Mucosa of descending colon (tissue), 3 donors: ENCODE measurements around the gene COL4A6. TPM values are rescaled to one million over a fixed set of nuclear protein-coding genes. Genes with fewer than 3 reads are reported as not detected.

Experiments used
- ATAC-seq: fragments of 200-7000 bp; cut with Tn5 transposase; one replicate; pipeline ENCODE4 v1.9.1; 2020; ENCODE audit warnings: mild to moderate bottlenecking, moderate library complexity
- DNase-seq, 3 donors: peaks; one replicate each; pipeline ENCODE4 v3.0.0-alpha.2; 2020
- H3K36me3 ChIP-seq: fragments of 200-600 bp; one replicate; pipeline ENCODE4 v1.8.0; 2021; ENCODE audit warnings: low read depth, mild to moderate bottlenecking
- H3K4me1 ChIP-seq: fragments of 200-600 bp; one replicate; pipeline ENCODE4 v1.8.0; 2021; ENCODE audit warnings: low read depth, mild to moderate bottlenecking
- H3K4me3 ChIP-seq: fragments of 200-600 bp; one replicate; pipeline ENCODE4 v1.8.0; 2021; ENCODE audit warnings: mild to moderate bottlenecking
- H3K9me3 ChIP-seq: fragments of 200-600 bp; one replicate; pipeline ENCODE4 v1.8.0; 2021; ENCODE audit warnings: mild to moderate bottlenecking
- intact Hi-C, 2 donors: fragments of 100-400 bp; cut with DNase I in 1 of 2; cut with micrococcal nuclease in 1 of 2; formaldehyde crosslinking; loops; one replicate each; pipeline versions ENCODE4 v1.11.0 to v1.11.1; 2022; cut with DNase I, micrococcal nuclease
- total RNA-seq, 3 donors: library from RNA; stranded (reverse); fragmentation: NEBNext Ultra II Directional in 2 of 3; extraction: Animal tissue kit (Norgen Biotek cat#: 25700) in 2 of 3; gene quantifications; one replicate each; pipeline versions ENCODE4 v1.2.1 to v1.2.4, GENCODE V29; 2021 to 2023
- TF ChIP-seq, protein P1 (sequence below): fragments of 200-600 bp; IDR thresholded peaks from one replicate; pipeline ENCODE4 v1.8.0; 2022; ENCODE audit warnings: antibody characterized with exemption, mild to moderate bottlenecking
- donor health status: DM: no; HTN: no; CAD: no; lungs with moderate emphysema.
- donor health status: DM: no; HTN: no; CAD: no.
- donor health status: DM: no; HTN: yes; CAD: no.

COL4A6 gene
- total RNA-seq, 3 donors from 2014 or later = 0.35 to 0.81 (median 0.77) TPM

DNA sequence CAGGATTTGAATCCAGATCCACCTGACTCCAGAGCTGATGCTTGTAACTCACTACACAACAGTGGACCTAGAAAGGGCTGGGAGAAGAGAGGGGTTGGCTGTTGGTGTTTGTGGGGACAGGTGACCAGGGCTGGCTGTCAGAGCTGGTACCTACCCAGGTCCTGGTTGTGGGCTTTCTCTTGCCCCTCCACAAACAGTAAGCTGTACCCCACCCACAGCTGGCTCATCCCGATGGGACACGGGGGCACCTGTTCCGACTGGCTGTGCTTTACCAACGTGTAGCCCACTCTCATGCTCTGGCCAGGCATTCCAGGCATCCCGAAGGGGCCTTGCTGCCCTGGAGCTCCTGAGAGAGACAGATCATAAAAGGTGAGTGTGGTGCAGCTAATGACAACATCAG is 277.9 kb downstream of the COL4A6 start:
- no peak overlapping the region for H3K4me3 ChIP-seq
- no peak for DNase-seq
- H3K9me3 ChIP-seq = no peaks in the 10 kb centered on the region
- no peak for ATAC-seq
- TF ChIP-seq, protein P1, sequence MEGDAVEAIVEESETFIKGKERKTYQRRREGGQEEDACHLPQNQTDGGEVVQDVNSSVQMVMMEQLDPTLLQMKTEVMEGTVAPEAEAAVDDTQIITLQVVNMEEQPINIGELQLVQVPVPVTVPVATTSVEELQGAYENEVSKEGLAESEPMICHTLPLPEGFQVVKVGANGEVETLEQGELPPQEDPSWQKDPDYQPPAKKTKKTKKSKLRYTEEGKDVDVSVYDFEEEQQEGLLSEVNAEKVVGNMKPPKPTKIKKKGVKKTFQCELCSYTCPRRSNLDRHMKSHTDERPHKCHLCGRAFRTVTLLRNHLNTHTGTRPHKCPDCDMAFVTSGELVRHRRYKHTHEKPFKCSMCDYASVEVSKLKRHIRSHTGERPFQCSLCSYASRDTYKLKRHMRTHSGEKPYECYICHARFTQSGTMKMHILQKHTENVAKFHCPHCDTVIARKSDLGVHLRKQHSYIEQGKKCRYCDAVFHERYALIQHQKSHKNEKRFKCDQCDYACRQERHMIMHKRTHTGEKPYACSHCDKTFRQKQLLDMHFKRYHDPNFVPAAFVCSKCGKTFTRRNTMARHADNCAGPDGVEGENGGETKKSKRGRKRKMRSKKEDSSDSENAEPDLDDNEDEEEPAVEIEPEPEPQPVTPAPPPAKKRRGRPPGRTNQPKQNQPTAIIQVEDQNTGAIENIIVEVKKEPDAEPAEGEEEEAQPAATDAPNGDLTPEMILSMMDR = no peak
- no peaks in the 10 kb centered on the region for H3K4me1 ChIP-seq
- intact Hi-C loops = no loop called here
- no peaks in the 10 kb centered on the region for H3K36me3 ChIP-seq

DNA sequence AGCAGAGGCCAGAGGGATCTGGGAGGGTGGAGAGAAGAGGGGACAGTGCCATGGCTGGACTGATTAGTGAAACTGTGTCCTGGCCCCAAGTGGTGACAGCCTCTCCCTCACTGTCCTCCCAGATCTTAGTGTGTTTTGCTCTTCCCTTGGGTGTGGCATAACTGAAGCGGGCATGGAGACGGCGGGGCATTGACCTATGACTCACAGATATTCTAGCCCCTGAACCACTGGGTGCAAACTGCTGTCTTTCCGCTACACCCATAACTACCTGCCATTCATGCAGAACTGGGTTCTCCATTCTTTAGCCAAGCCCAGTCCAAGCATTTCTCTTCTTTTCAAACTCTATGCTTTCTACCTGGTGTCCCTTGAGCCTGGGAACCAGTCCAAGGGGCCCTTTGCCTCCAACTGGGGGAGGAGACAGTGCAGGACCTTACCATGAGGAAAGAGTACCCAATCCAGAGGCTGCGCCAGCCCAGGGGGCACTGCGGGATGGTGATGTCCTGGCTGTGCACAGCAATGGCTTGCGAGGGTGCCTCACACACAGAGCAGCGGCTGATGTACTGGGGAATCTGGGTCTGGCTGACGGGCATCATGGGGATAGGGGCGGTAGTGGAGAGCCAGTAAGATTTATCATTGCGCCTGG is 279.1 kb downstream of the COL4A6 start:
- no peaks in the 10 kb centered on the region for H3K4me1 ChIP-seq
- no peaks in the 10 kb centered on the region for H3K36me3 ChIP-seq
- no peaks in the 10 kb centered on the region for H3K9me3 ChIP-seq
- DNase-seq (no peak), ATAC-seq (no peak)
- TF ChIP-seq, protein P1 = no peak
- intact Hi-C loops = no loop called here
- no peak overlapping the region for H3K4me3 ChIP-seq

DNA sequence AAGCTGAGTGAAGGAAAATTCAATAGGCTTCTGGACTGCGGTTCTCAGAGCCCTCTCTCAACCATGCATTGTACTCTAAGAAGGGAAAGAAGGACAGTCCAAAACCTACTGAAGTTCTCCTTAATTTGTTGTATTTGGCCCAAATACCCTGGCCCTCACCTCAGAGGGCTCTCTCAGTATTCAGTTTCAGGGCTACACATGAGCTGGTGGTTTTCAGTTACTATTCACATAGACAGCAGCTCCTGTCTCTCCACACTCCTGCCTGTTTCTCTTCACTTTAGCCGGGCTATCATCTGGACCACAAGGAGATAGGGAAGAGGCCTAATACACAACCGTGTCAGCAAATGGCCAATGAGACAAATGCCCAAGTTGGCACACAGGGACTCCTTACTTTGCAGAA is 280.6 kb downstream of the COL4A6 start:
- no peaks in the 10 kb centered on the region for H3K36me3 ChIP-seq
- H3K9me3 ChIP-seq = no peaks in the 10 kb centered on the region
- H3K4me3 ChIP-seq = no peak overlapping the region
- TF ChIP-seq, protein P1 = no peak
- DNase-seq (no peak), ATAC-seq (no peak)
- no peaks in the 10 kb centered on the region for H3K4me1 ChIP-seq
- intact Hi-C loops = no loop called here

DNA sequence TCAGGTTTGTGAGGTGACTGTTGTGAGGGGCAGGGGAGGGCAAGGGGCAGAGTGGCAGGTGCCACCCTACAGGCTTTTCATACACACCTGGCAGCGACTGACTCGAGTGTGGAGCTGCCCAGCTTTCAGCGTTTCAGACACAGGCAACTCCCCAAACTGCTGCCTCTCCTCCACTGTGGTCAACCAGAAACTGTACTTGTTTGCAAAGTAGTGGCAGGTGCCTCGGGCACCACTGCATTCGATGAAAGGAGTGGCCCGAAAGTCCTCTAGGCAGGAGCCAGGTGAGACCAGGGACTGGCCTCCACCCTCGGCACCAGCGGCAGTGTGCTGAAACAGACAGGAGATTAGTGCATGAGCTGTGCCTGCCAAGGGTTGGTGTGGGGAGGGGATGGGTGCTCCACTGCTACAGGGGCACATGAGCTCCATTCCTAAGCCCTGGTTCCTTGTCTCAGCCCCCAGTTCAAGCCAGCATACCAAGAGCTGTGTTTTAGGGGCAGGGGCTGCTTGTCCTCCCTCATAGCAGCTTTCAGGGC is 281.2 kb downstream of the COL4A6 start:
- intact Hi-C loops = no loop called here
- Histone ChIP-seq H3K36me3 (no peaks in the 10 kb centered on the region), H3K9me3 (no peaks in the 10 kb centered on the region), H3K4me3 (no peak overlapping the region), H3K4me1 (no peaks in the 10 kb centered on the region)
- ATAC-seq = peak; percentile 17
- TF ChIP-seq, protein P1 = no peak
- DNase-seq = no peak

DNA sequence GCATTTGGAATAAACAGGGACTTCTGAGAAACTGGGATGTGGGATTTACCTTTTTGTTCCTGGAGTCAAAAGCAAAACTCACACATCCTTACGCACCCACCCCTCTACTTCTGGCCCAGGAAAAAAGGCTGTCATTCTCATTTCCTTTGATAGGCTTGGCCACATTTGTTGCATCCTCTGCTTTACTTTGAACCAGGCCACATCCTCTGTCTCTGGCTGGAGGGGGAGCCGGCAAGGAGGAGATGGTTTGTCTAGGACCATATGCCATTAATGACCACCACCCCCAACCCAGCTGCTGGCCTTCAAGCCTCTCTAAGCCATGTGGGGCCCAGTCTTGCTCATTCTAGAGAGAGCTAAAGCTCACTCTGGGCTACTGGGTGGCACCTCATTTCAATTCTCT is 282.1 kb downstream of the COL4A6 start:
- intact Hi-C loops = no loop called here

More for the DNA sequence above, 282.1 kb downstream of the COL4A6 start:
- Histone ChIP-seq H3K9me3 (no peaks in the 10 kb centered on the region), H3K4me1 (no peaks in the 10 kb centered on the region), H3K36me3 (no peaks in the 10 kb centered on the region), H3K4me3 (no peak overlapping the region)
- TF ChIP-seq, protein P1 = no peak
- no peak for DNase-seq
- no peak for ATAC-seq
